Immature natural killer cell (primary cell): Measurements from ENCODE around the gene PCNX3. TPM values are rescaled to one million over a fixed set of nuclear protein-coding genes. Genes with fewer than 3 reads are reported as not detected.
A peak's percentile ranks its signal among the peaks of the same experiment; 100 is the strongest.

Experiments used
- DNase-seq, 3 donors: peaks; one replicate each; pipeline ENCODE4 v3.0.0; 2022; ENCODE audit warnings: mixed read lengths in 1 of 3
- H3K27ac Mint-ChIP-seq, 6 donors: one replicate each; pipeline ENCODE4 v1.8.0; 2020; ENCODE audit warnings: mixed read lengths in 6 of 6, mild to moderate bottlenecking in 5 of 6, inconsistent platforms in 4 of 6, moderate library complexity in 3 of 6
- H3K27me3 Mint-ChIP-seq, 3 donors: one replicate each; pipeline ENCODE4 v1.8.0; 2020 to 2021; ENCODE audit warnings: low read depth in 3 of 3, mild to moderate bottlenecking in 3 of 3, mixed read lengths in 3 of 3, moderate library complexity in 3 of 3, inconsistent platforms in 1 of 3
- H3K36me3 Mint-ChIP-seq, 3 donors: one replicate each; pipeline ENCODE4 v1.8.0; 2020; ENCODE audit warnings: mixed read lengths in 3 of 3, inconsistent platforms in 2 of 3, mild to moderate bottlenecking in 2 of 3
- H3K4me1 Mint-ChIP-seq, 2 donors: one replicate each; pipeline ENCODE4 v1.8.0; 2020; ENCODE audit warnings: inconsistent platforms in 2 of 2, mild to moderate bottlenecking in 2 of 2, mixed read lengths in 2 of 2, moderate library complexity in 1 of 2
- H3K4me3 Mint-ChIP-seq, 5 donors: one replicate each; pipeline ENCODE4 v1.8.0; 2020; ENCODE audit warnings: mild to moderate bottlenecking in 5 of 5, mixed read lengths in 5 of 5, inconsistent platforms in 3 of 5, moderate library complexity in 3 of 5
- H3K9me3 Mint-ChIP-seq, 6 donors: one replicate each; pipeline ENCODE4 v1.8.0; 2020; ENCODE audit warnings: mild to moderate bottlenecking in 6 of 6, mixed read lengths in 6 of 6, inconsistent platforms in 4 of 6, moderate library complexity in 3 of 6
- polyA plus RNA-seq, 3 donors: library from polyadenylated mRNA; unstranded; fragments of 300-500 nt; fragmentation: Illumina TruSeq; gene quantifications; one replicate each; pipeline ENCODE4 v1.2.3, GENCODE V29; 2021

Gene PCNX3
- polyA plus RNA-seq, 3 donors from 2014 or later: 0.14 to 11.7 (median 0.89) TPM

GRCh38 chr11:65611758-65612603, 3.6 kb upstream of the PCNX3 start:
- DNase-seq: no peak
- peaks cover 5 to 8% (median 5%) of the 10 kb centered on the region in 3 donors for H3K27me3 Mint-ChIP-seq
- H3K4me1 Mint-ChIP-seq: peaks cover 53 to 55% of the 10 kb centered on the region in 2 donors
- H3K4me3 Mint-ChIP-seq: peak overlapping the region; percentile 77 to 97 (median 86)
- H3K36me3 Mint-ChIP-seq: peaks cover 0 to 11% (median 0%) of the 10 kb centered on the region in 3 donors
- peak overlapping the region; percentile 81 to 96 (median 90) for H3K27ac Mint-ChIP-seq
- no peaks in the 10 kb centered on the region for H3K9me3 Mint-ChIP-seq

GRCh38 chr11:65612691-65613090, 2.9 kb upstream of the PCNX3 start:
- no peaks in the 10 kb centered on the region for H3K9me3 Mint-ChIP-seq
- peaks cover 60 to 62% of the 10 kb centered on the region in 2 donors for H3K4me1 Mint-ChIP-seq
- peaks cover 5 to 8% (median 5%) of the 10 kb centered on the region in 3 donors for H3K27me3 Mint-ChIP-seq
- no peak for DNase-seq
- H3K36me3 Mint-ChIP-seq: peaks cover 0 to 11% (median 0%) of the 10 kb centered on the region in 3 donors
- H3K27ac Mint-ChIP-seq: peak overlapping the region; percentile 81 to 96 (median 90)
- peak overlapping the region; percentile 77 to 97 (median 86) for H3K4me3 Mint-ChIP-seq

- Mint-ChIP-seq H3K27me3 (peaks cover 5 to 8% (median 5%) of the 10 kb centered on the region in 3 donors), H3K9me3 (no peaks in the 10 kb centered on the region), H3K27ac (peak overlapping the region; percentile 67 to 92 (median 86)), H3K4me3 (peak overlapping the region; percentile 77 to 97 (median 86)), H3K36me3 (peaks cover 0 to 9% (median 0%) of the 10 kb centered on the region in 3 donors), H3K4me1 (peaks cover 60 to 63% of the 10 kb centered on the region in 2 donors)
- no peak for DNase-seq
Measured at GRCh38 chr11:65613091-65613928, 2.3 kb upstream of the PCNX3 start.

- H3K27ac Mint-ChIP-seq: peak overlapping the region; percentile 89 to 99 (median 98)
- H3K9me3 Mint-ChIP-seq: no peaks in the 10 kb centered on the region
- H3K4me3 Mint-ChIP-seq: peak overlapping the region; percentile 95 to 99 (median 97)
- H3K36me3 Mint-ChIP-seq: peaks cover 0 to 2% (median 0%) of the 10 kb centered on the region in 3 donors
- DNase-seq: no peak
- peaks cover 4 to 8% (median 5%) of the 10 kb centered on the region in 3 donors for H3K27me3 Mint-ChIP-seq
- H3K4me1 Mint-ChIP-seq: peaks cover 38 to 47% of the 10 kb centered on the region in 2 donors
Measured at GRCh38 chr11:65615950-65616574, 486 bp downstream of the PCNX3 start.

- H3K4me3 Mint-ChIP-seq: peak overlapping the region; percentile 91 to 95 (median 94)
- H3K9me3 Mint-ChIP-seq: no peaks in the 10 kb centered on the region
- no peak for DNase-seq
- peaks cover 38 to 46% of the 10 kb centered on the region in 2 donors for H3K4me1 Mint-ChIP-seq
- peak overlapping the region; percentile 87 to 96 (median 92) for H3K27ac Mint-ChIP-seq
- peaks cover 4 to 8% (median 5%) of the 10 kb centered on the region in 3 donors for H3K27me3 Mint-ChIP-seq
- H3K36me3 Mint-ChIP-seq: peaks cover 0 to 4% (median 0%) of the 10 kb centered on the region in 3 donors
Measured at GRCh38 chr11:65616575-65617001, 1.0 kb downstream of the PCNX3 start.

DNA sequence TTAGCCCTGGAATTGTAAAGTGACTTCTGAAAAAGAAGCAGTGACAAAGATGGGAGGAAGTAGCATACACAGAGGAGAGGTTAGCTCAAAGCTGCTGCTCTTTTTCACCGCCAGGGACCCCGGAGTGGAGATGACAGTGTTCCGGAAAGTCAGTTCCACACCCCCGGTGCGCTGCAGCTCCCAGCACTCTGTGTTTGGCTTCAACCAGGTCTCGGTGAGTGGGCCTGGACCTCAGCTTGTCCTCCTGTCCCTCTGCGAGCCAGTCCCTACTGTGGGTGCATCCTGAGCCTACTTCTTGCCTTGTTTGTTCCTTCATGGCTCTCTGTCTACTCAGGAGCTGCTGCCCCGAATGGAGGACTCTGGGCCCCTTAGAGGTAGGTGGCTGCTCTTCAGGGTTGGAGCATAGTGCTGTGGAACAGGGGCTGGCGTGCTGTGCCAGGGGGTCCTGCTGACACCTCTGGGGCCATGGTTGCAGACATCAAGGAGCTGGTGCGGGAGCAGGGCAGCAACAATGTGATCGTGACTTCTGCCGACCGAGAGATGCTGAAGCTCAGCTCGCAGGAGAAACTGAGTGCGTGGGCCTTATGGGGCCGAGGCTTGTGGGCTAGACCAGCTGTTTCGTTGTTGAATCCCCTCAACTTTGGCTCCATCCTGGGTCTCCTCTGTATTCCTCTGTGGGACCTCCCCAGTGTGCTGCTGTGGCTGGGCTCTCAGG, 1.7 kb downstream of the PCNX3 start:
- no peak for DNase-seq
- H3K27me3 Mint-ChIP-seq: peaks cover 4 to 10% (median 5%) of the 10 kb centered on the region in 3 donors
- peaks cover 0 to 4% (median 0%) of the 10 kb centered on the region in 3 donors for H3K36me3 Mint-ChIP-seq
- H3K27ac Mint-ChIP-seq: peak overlapping the region; percentile 87 to 96 (median 92)
- H3K4me3 Mint-ChIP-seq: peak overlapping the region; percentile 91 to 95 (median 94)
- peaks cover 31 to 42% of the 10 kb centered on the region in 2 donors for H3K4me1 Mint-ChIP-seq
- H3K9me3 Mint-ChIP-seq: no peaks in the 10 kb centered on the region

DNA sequence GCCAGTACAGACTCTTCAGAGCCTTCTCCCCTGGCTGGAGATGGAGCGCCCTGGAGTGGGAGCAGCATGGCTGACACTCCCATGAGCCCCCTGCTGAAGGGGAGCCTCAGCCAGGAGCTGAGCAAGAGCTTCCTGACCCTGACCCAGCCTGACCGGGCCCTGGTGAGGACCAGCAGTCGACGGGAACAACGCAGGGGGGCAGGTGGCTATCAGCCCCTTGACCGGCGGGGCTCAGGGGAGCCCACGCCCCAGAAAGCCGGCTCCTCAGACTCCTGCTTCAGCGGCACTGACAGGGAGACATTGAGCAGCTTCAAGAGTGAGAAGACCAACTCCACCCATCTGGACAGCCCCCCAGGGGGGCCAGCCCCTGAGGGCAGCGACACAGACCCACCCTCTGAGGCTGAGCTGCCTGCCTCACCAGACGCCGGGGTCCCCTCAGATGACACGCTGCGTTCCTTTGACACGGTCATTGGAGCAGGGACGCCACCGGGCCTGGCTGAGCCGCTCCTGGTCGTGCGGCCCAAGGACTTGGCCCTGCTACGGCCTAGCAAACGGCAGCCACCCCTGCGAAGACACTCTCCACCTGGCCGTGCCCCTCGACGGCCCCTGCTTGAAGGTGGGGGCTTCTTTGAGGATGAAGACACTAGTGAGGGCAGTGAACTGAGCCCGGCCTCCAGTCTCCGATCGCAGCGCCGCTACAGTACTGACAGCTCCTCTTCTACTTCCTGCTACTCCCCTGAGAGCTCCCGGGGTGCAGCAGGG, 2.6 kb downstream of the PCNX3 start:
- no peaks in the 10 kb centered on the region for H3K9me3 Mint-ChIP-seq
- H3K27me3 Mint-ChIP-seq: peaks cover 4 to 9% (median 7%) of the 10 kb centered on the region in 3 donors
- no peak for DNase-seq
- peaks cover 22 to 37% of the 10 kb centered on the region in 2 donors for H3K4me1 Mint-ChIP-seq
- H3K27ac Mint-ChIP-seq: no peak overlapping the region
- peaks cover 0 to 9% (median 0%) of the 10 kb centered on the region in 3 donors for H3K36me3 Mint-ChIP-seq
- peak overlapping the region in 1 of 5 donors; percentile 91 for H3K4me3 Mint-ChIP-seq

DNA sequence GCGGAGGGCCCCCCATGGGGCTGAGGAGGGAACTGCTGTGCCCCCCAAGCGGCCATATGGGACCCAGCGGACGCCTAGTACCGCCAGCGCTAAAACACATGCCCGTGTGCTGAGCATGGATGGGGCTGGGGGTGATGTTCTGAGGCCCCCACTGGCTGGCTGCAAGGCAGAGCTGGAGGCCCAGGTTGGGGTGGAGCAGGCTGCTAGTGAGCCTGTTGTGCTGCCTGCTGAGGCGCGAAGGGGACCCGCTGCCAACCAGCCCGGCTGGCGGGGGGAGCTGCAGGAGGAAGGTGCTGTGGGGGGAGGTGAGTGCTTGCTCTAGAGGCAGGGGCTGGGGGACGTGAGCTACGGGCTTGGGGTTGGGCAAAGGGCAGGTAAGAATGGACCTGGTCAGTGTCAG, 3.2 kb downstream of the PCNX3 start:
- peaks cover 0 to 9% (median 0%) of the 10 kb centered on the region in 3 donors for H3K36me3 Mint-ChIP-seq

GRCh38 chr11:65619281-65619928, 3.8 kb downstream of the PCNX3 start:
- no peak for DNase-seq
- H3K4me3 Mint-ChIP-seq: peak overlapping the region in 4 of 5 donors; percentile 20 to 40 (median 23)
- H3K9me3 Mint-ChIP-seq: no peaks in the 10 kb centered on the region
- peaks cover 22 to 32% of the 10 kb centered on the region in 2 donors for H3K4me1 Mint-ChIP-seq
- H3K27me3 Mint-ChIP-seq: peaks cover 4 to 9% (median 7%) of the 10 kb centered on the region in 3 donors
- no peak overlapping the region for H3K27ac Mint-ChIP-seq
- peaks cover 0 to 9% (median 0%) of the 10 kb centered on the region in 3 donors for H3K36me3 Mint-ChIP-seq

More for the DNA sequence above, 3.2 kb downstream of the PCNX3 start:
- Mint-ChIP-seq H3K27me3 (peaks cover 4 to 9% (median 7%) of the 10 kb centered on the region in 3 donors), H3K9me3 (no peaks in the 10 kb centered on the region), H3K4me3 (peak overlapping the region in 2 of 5 donors; percentile 25 to 40), H3K4me1 (peaks cover 22 to 33% of the 10 kb centered on the region in 2 donors), H3K27ac (no peak overlapping the region)
- no peak for DNase-seq

DNA sequence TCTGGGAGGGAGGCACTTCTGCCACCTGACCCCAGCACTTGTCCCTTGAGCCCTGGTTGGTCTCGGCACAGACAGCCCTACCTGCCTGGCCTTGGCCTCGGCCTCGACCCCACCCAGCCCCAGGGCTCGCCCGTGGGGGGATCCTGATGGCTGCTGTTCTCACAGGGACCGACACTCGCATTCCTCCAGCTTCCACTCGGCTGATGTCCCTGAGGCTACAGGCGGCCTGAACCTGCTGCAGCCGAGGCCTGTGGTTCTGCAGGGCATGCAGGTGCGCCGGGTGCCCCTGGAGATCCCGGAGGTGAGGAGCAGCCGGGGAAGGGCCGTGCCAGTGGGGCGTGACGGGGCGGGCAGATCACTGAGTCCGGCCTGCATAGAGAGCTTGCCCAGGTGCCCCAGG, 5.1 kb downstream of the PCNX3 start:
- peaks cover 0 to 9% (median 0%) of the 10 kb centered on the region in 3 donors for H3K36me3 Mint-ChIP-seq
- H3K9me3 Mint-ChIP-seq: no peaks in the 10 kb centered on the region

GRCh38 chr11:65621460-65621859, 5.9 kb downstream of the PCNX3 start:
- DNase-seq: no peak
- H3K27me3 Mint-ChIP-seq: peaks cover 0 to 8% (median 4%) of the 10 kb centered on the region in 3 donors
- no peaks in the 10 kb centered on the region for H3K9me3 Mint-ChIP-seq
- peaks cover 0 to 9% (median 0%) of the 10 kb centered on the region in 3 donors for H3K36me3 Mint-ChIP-seq
- H3K4me1 Mint-ChIP-seq: peaks cover 19 to 33% of the 10 kb centered on the region in 2 donors
- no peak overlapping the region for H3K4me3 Mint-ChIP-seq
- peak overlapping the region in 1 of 6 donors; percentile 34 for H3K27ac Mint-ChIP-seq

More for the DNA sequence above, 5.1 kb downstream of the PCNX3 start:
- H3K27ac Mint-ChIP-seq: no peak overlapping the region
- H3K4me3 Mint-ChIP-seq: no peak overlapping the region
- peaks cover 0 to 8% (median 4%) of the 10 kb centered on the region in 3 donors for H3K27me3 Mint-ChIP-seq
- DNase-seq: no peak
- peaks cover 16 to 29% of the 10 kb centered on the region in 2 donors for H3K4me1 Mint-ChIP-seq
